ENCODE measurements around the gene COPS3. TPM values are rescaled to one million over a fixed set of nuclear protein-coding genes. Genes with fewer than 3 reads are reported as not detected.

Gene COPS3
- total and polyA plus RNA-seq, 3 donors from 2014 or later: 128 to 198 (median 134) TPM

DNA sequence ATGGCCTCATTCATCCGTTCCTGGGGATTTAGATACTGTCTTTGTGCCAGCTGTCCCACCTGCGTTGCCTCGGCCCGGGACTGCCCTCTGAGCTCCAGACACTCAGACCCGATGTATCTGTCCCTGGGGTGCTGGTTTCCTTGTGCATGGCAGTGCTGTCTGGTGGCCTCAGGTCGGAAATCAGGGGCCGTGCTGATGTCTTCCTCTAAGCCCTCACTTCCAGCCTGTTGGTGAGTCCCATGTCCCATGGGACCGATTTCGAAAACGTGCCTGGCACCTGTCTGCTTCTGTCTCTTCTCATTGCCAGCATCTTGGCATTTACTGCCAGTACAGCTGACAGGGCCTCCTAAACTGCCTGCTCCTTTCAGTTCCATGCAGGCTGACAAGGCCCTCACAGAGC lies 44.2 kb upstream of the COPS3 start:
- intact Hi-C loops (cut with DNase I; ENCODE audit: low total_unique reads): no loop called here

DNA sequence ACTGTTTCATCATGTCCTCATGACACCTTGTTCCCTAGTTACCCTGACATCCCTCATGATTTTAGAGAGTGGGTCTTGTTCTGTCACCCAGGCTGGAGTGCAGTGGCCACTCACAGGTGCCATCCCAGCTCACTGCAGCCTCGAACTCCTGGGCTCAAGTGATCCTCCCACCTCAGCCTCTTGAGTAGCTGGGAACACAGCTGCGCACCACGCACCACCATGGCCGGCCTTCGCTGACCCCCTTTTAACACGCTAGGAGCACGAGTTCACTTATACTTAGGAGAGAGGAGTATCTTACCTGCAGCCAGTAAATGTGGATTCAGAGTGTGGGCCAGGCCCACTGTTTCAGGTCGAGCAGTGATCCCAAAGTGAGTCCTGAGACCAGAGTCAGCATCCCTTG lies 43.6 kb upstream of the COPS3 start:
- intact Hi-C loops (cut with DNase I; ENCODE audit: low total_unique reads): no loop called here
- no peaks in the 10 kb centered on the region for H3K9me3 ChIP-seq
- no peak for DNase-seq
- H3K4me3 ChIP-seq: no peak overlapping the region
- no peak overlapping the region for H3K27ac ChIP-seq
- no peaks in the 10 kb centered on the region for H3K27me3 ChIP-seq
- WGBS, 2 donors: 97 to 98% methylated on average over 6 to 8 of the region's 8 CpGs
- TF ChIP-seq, protein P1, sequence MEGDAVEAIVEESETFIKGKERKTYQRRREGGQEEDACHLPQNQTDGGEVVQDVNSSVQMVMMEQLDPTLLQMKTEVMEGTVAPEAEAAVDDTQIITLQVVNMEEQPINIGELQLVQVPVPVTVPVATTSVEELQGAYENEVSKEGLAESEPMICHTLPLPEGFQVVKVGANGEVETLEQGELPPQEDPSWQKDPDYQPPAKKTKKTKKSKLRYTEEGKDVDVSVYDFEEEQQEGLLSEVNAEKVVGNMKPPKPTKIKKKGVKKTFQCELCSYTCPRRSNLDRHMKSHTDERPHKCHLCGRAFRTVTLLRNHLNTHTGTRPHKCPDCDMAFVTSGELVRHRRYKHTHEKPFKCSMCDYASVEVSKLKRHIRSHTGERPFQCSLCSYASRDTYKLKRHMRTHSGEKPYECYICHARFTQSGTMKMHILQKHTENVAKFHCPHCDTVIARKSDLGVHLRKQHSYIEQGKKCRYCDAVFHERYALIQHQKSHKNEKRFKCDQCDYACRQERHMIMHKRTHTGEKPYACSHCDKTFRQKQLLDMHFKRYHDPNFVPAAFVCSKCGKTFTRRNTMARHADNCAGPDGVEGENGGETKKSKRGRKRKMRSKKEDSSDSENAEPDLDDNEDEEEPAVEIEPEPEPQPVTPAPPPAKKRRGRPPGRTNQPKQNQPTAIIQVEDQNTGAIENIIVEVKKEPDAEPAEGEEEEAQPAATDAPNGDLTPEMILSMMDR (IDR thresholded peaks at IDR 0.05): no peak
- no peak for TF ChIP-seq POLR2A (IDR thresholded peaks at IDR 0.05)
- H3K4me1 ChIP-seq: no peaks in the 10 kb centered on the region
- H3K36me3 ChIP-seq (ENCODE audit: low read depth, missing control alignments): no peaks in the 10 kb centered on the region

More for the DNA sequence above, 44.2 kb upstream of the COPS3 start:
- no peaks in the 10 kb centered on the region for H3K27me3 ChIP-seq
- 92 to 93% methylated on average over 6 to 10 of the region's 10 CpGs for WGBS, 2 donors
- no peak overlapping the region for H3K27ac ChIP-seq
- no peak for TF ChIP-seq POLR2A (IDR thresholded peaks at IDR 0.05)
- TF ChIP-seq, protein P1 (IDR thresholded peaks at IDR 0.05): no peak
- no peak for DNase-seq
- H3K4me1 ChIP-seq: no peaks in the 10 kb centered on the region
- no peaks in the 10 kb centered on the region for H3K36me3 ChIP-seq (ENCODE audit: low read depth, missing control alignments)
- H3K4me3 ChIP-seq: no peak overlapping the region
- H3K9me3 ChIP-seq: no peaks in the 10 kb centered on the region

DNA sequence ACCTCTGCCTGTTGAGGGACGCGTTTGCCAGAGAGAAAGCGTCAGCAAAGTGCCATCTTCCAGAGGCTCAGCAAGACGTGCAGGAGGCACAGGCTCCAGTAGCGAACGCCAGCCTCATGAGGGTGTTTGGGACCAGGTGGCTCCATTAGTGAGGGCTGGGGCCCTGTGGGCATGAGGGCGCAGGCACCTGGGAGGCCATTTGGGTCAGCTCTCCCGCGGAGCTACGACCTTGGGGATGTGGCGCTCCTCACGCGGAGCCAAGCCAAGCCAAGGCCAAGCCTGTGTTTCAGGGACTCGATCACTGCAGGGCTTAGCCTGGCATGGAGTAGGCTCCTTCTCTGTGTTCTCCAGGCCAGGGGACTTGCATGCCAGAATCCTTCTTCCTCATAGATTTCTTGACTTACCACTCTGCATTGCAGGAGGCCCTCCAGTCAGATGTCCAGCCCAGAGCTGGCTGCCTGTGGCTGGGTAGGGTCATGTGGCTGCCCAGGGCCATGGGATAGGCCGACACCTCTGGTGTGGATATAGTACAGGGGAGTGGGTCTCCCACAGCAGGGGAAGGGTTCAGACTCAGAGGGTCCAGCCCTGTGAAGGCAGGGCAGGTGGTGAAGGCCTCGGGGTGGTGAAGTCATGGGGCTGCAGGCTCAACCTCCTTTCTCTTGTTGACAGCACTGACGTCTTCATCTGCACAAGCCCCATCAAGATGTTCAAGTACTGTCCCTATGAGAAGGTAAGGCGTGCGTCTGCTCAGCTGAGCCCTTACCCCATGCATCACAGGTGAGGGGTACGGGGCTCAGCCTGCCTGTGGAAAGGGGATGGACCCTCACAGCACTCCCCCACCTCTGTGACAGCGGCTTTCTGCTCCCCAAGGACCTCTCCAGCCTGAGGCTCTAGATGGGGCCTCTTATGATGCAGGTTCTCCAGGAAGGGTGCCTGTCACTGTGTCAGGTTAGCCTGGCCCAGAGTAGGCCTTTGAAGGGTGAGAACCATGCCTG lies 41.8 kb upstream of the COPS3 start:
- DNase-seq: no peak
- Histone ChIP-seq H3K36me3 (ENCODE audit: low read depth, missing control alignments) (no peaks in the 10 kb centered on the region), H3K9me3 (no peaks in the 10 kb centered on the region), H3K4me3 (no peak overlapping the region), H3K27me3 (no peaks in the 10 kb centered on the region), H3K4me1 (no peaks in the 10 kb centered on the region), H3K27ac (no peak overlapping the region)
- intact Hi-C loops (cut with DNase I; ENCODE audit: low total_unique reads): no loop called here
- 85 to 90% methylated on average over 18 to 21 of the region's 21 CpGs for WGBS, 2 donors
- TF ChIP-seq, protein P1 (IDR thresholded peaks at IDR 0.05): no peak
- no peak for TF ChIP-seq POLR2A (IDR thresholded peaks at IDR 0.05)

DNA sequence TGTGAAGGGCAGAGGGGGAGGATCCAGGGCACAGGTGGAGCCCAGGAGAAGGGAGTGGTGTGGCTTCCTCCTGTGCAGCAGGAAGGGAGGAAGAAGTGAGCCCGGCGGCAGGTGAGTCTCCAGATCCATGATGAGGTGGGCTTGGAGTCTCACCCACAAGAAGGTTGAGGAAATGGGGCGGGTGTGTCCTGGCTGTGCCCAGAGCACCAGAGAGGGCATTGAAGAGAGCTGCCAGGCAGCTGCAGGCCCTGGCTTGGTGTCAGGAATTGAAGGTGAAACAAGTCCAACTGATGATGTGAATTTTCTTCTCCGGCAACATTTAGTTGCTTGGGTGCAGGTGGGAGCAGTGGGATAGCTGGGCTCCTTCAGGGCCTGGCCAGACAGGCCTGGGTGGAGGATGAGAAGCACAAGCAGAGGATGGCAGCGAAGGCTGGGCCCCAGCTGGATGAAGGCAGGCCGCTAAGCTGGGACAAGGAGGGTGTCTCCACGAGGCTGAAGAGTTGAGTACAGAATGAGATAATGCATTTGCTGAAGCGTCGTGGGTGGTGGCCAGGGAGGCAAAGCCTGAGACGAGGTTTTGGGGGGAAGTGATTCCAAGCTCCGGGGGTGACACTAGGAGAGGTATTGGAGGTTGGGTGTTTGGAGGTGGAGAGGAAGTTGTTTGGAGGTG lies 40.4 kb upstream of the COPS3 start:
- 65 to 83% methylated on average over 11 of the region's 11 CpGs for WGBS, 2 donors
- DNase-seq: peak; percentile 15
- Histone ChIP-seq H3K27ac (no peak overlapping the region), H3K36me3 (ENCODE audit: low read depth, missing control alignments) (no peaks in the 10 kb centered on the region), H3K27me3 (no peaks in the 10 kb centered on the region), H3K9me3 (no peaks in the 10 kb centered on the region), H3K4me3 (no peak overlapping the region), H3K4me1 (no peaks in the 10 kb centered on the region)
- no peak for TF ChIP-seq POLR2A (IDR thresholded peaks at IDR 0.05)
- TF ChIP-seq, protein P1 (IDR thresholded peaks at IDR 0.05): no peak
- intact Hi-C loops (cut with DNase I; ENCODE audit: low total_unique reads): no loop called here
